HK-2 (cell line): ENCODE data around the gene SEPSECS.

Experiments
- DNase-seq: peaks from one replicate; pipeline ENCODE4 v3.0.0-alpha.2; 2018; ENCODE audit not compliant: unreplicated experiment

The SEPSECS gene

DNA sequence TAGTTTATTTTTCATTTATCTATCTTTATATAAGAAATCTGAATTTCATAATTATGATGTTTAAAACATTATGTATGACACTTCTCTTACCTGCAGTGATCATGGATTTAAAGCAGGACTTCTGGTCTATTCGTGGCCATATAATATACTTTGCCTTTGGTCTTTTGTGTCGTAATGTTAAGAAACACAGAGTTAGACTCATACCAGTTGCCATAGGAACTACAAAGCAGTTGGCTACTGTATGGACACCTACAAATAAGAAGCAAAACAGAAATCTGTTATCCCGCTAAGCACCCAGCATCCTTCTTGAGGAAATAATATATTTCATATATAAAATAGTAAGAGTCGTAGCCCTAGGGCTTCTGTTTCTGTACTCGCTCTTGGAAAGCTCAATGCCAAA, 4.3 kb downstream of the SEPSECS start:
- DNase-seq = no peak

DNA sequence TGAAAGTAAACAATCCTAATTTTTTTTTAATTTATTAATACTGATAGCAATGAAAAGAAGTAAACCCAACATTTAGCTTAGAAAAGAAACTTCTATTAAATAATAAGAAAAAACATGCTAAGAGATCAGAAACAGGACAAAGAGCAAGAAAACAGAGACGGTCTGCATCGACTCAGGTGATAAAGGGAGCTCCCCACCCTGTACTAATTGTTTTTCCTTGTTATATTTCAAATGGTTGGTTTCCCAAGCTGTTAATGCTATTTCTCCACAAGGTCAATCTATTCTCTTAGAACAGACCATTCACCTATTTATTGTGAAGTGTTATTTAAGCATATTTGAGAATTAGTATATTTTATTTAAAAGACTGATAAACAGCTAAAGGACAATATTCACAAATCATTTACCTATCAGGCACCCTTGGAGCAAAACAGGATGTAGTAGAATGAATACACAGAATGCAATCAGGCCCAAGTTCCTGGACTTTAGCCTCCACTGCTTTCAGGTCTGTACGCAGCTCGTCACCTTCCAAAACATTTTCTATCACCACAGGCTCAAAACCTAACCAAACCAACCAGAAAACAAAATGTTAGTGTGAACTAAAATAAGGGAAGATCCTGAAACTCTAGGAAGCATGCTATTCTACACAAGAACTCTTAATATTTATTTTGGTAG, 5.5 kb downstream of the SEPSECS start:
- DNase-seq = no peak

DNA sequence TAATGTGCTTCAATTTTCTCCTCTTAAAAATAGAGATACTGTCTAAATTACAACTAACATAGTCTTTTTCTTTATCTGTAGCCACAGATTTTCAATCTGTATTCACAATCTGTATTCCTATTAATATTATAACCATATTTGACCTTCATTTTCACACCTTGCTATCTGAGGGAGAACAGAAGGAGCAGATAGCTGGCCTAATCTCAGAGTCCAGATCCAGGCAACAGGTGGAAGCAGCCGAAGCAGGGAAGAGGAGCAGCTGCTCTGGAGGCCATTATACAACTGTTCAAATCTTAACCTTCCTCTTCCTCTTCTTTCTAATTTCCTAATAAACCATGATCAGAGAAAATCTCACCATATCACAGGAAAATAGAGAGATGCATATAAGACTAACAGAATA, 14.2 kb downstream of the SEPSECS start:
- no peak for DNase-seq

DNA sequence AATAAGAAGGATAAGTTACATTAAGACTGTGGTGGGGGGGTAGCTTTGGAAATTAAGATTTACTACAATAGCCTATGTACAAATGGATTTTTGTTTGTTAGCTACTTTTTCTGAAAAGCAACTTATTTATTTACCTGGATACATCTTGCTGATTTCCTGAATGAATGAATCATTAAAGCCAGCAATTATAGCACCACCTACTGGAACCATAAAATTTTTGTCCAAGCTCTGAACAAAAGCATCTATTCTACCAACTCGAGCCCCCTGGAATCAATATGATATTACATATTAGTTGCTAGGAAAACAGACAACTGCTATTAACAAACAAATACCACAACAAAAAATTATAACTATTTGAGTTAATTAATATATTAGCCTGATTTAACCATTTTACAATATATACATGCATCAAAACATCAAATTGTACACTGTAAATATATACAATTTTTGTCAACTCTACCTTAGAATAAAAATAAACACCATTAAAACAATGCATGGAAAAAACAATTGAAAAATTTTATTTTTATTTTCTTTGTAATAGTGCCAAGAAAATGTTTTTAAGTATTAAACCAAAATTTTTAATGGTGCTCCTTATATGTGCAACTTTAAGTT, 15.3 kb downstream of the SEPSECS start:
- DNase-seq = no peak

DNA sequence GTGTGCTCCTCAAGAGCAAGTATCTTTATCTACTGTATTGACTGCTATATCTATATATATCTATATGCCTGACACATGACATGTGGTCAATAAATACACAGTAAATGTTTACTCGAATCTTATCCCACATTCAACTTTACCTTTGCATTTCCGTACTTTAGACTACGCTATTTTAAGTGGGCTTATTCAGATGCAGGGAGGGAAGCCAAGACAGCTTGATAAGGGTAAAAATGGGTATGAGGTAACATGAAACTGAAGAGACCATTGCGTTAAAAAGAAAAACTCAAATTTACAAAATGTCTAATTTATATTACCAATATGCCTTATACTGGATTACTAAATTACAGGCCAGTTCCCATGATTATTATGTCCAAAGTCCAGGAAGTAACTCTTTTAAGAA, 17.8 kb downstream of the SEPSECS start:
- DNase-seq = no peak

DNA sequence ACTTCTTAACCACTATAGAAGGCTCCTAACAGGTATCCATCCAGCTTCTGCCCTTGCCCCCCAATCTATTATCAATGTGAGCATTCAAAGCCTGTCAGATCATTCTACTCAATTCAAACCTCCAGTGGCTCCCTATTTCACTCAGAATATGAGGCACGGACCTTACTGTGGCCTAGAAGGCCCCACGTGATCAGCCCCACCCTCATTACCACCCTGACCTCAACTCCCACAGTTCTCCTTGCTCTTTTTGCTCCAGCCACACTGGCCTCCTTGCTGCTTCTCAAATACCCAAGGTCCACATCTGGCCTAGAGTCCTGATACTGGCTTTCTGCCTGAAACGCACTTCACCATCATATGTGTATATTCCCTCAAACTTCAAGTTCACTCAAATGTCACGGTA, 18.7 kb downstream of the SEPSECS start:
- DNase-seq = no peak

DNA sequence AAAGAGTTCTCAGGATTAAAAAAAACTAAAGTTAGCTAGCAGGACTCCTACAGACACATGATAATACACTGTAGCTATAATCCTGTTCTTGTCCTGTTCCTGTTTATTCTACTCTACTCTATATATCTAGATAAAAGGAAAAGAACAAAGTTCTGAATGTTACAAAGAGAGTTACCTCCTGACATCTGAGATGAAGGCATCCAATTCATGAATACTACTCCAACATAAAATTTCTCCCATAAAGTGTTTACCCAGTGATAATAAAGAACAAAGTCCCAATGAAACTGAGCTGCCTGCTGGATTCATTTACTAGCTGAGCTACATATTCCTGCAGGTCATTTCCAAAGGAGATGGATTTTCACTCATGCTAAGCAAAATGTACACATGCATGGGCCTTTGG, 27.1 kb downstream of the SEPSECS start:
- no peak for DNase-seq

DNA sequence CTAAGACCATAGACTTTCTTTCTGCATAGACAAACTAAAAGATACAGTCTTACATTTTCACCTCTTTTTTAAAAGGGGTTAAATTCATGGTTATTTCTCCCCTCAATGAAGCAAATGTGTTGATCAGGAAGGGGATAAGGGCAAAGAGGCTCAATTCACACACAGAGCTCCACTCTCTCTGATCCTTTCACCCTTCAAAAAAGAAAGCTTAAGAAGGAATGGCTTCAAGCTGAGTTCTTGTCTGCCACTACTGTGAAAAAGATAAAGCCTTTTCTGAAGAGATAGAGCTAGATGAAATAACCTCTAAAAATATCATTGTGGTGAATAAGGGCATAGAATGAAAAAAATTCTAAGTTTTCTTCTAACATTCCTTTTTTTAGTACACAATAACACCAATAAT, 28.3 kb downstream of the SEPSECS start:
- no peak for DNase-seq

DNA sequence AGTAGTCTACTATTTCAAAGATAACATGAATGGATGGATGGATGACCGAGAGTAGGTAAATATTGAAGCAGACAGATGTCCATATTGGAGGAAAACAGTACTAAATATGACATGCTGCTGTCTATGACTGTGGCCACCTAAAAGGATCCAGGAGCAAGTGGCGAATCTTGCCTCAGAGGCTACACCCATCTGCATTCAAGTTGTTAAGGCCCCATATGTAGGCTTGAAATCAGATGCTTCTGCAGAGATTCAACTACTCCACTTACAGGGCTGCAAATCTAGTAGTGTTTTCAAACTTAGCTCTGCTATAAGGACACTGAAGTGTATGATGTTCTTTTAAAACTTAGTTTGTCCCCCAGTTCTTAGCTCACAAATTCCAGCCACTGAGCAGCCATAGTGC, 28.9 kb downstream of the SEPSECS start:
- DNase-seq = no peak

DNA sequence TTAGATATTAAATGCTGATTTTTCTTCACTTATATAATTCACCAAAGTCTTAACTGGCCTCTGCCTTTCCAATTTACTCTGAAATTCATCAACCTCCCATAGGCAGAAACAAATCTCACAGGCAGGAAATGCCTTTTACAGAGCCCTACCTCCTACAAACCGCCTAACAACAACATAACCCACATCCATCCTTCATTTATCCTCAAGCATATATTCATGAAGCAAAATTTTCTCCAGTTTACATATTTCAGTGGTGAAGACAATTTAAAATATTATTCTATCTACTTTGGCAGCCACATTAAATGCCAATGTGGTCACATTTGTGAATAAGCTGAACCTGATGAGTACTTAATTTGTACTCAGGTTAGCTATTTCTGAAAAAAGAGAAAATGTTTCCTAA, 30.3 kb downstream of the SEPSECS start:
- DNase-seq = no peak

DNA sequence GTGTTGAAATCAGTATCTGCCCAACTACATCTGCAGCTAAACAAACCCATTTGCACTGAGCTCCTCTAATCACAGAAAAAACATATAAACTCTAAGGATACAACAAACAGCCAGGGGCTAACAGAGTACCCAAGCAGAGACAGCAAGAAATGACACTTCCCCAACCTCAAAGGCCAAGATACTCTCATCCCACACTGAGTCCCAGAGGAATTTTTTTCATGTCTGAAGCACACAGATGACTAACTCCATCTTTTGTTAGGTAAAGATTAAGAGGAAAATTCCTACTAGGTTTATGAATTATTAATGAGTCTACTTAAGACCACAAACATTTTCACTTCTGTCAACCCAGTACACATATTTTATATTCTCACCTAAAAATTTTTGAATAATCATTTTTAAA, 31.6 kb downstream of the SEPSECS start:
- DNase-seq = no peak

DNA sequence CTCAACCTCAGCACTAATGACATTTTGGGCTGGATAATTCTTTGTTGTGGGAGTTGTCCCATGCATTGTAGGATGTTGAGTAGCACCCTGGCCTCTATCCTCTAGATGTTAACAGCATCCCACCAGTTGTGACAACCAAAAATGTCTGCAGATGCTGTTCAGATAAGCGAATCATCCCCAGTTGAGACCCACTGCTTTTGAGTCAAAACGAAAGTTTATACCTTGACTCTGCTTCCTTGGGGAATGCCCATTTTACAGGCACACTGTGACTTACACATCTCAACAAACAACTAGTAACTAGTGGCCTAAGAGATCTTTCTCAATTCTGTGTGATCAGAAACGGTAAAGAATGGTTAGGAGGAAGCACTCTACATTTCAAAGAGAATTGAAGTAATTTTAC, 37.0 kb downstream of the SEPSECS start:
- DNase-seq = no peak

DNA sequence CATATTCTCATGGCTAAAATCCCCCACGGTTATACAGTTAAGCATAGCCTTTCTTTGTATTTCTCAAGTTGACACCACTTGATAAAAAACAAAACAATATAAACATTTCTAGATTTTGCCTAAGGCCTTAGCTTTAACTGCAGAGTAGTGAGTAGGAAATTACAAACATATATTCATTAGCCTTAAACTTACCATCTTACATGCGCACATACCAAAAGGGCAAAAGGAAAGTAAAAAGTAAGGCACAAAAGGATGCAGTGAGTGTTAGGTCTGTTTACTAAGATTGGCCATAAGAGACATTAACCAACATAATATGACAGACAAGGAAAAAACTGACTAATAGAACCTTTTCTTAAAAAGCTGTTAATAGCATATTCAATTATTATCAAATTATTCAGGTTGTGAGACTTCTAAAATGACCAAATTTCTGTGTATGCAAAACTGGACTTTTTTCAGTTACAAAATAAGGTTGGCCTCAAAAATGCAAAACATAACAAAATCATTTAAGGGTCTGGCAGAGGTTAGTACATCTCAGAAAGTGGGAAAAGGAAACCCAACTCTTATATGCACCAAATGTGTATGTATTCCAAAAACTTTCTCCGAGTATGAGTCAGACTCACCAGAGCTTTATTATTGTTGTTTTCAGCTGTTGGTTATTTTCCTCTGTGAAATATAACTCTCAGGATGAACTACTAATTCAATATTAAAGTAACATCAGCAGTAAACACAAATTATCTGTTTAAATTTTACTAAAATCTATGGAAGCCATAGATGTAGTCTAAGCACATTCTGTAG, 39.9 kb downstream of the SEPSECS start:
- DNase-seq = no peak

DNA sequence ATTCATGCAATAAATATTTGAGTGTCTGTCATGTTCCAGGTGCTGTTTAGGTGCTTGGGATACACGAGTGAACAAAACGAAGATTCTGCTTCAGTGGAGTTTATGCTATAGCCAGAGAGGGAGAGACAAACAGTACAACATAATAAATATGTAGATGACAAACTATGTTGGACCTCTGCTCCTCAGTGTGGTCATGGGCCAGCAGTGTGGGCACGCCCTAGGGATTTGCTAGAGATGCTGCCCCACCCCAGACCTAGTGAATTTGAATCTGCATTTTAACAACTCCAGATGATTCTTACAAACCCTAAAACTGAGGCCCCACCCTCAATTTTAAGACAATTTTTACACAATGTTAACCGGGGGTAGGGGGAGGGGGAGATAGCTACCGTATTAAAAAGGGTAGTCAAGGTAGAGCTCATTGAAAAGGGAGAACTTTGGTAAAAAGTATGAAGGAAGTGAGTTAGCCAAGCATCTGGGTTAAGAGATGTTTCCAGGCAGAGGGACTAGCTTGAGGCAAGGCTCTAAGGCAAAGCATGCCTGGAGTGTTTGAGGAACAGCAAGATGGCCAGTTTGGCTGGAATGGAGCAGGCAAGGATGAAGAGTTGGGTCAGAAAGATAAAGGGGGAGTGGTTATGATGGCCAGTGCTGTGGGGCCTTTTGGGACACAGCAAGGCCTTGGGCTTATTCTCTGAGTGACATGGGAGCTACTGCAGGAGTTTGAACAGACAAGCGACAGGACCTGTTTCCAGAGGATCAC, 42.4 kb downstream of the SEPSECS start:
- no peak for DNase-seq

DNA sequence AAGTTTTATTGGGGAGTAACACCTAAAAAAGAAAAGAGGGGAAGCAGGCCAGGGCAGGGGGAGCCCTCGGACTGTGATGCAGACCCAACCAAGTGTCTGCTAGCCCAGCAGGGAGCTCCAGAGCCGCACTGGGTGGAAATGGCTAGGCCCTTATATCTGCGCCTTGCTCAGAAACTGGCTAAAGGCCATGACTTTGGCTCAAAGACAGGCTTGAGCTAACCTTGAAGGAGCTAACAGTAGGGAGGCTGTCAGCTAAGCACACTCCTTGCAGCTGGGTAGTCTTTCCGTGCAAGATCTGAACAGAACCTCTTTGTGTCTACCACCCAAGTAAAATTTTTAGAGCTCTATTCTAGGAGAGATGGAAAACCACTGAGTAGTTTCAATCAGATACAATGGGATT, 43.0 kb downstream of the SEPSECS start:
- no peak for DNase-seq

DNA sequence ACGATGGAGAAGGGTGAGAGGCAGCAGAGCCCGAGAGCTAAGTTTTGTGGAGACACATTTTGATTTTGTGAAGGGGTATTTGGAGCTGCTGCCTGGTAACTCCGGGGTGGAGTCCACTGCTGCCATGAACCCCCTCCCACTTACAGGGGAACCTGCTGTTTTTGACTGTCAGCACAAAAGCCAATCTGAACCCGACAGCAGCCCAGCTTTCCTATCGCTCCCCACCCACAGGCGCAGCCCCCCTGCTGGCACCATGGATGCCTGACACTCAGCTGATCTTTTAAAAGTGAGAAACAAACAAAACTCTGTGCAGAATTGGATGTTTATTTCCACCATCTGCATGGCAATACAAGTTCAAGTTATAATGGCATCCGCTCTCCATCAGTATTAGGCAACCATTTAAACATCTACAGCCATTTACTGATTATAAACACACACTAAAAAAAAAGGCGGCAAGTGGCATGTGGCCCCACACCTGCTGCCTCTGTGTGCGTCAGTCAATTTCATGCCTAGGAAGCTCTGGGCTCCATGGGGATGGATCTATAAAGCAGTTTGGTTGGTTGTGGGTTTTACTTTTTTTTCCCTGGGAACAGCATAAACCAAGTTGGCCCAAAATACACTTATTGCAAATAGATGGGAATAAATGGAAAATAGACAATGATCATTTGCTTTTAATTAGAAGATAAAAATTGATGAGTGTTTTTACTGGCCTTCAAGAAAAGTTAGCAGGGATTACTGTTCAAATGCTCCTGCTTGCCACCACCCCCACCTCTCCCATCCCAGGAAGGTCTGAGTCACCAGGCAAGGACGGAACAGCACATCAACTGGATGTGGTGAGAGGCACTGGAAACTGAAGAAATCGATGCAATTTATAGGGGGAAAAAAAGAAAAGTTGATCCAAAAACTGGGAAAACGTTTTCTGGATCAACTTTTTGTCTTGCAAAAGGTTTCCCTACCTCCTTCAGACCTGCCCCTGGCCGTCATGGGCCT, 46.0 kb downstream of the SEPSECS start:
- peak; percentile 38 for DNase-seq

DNA sequence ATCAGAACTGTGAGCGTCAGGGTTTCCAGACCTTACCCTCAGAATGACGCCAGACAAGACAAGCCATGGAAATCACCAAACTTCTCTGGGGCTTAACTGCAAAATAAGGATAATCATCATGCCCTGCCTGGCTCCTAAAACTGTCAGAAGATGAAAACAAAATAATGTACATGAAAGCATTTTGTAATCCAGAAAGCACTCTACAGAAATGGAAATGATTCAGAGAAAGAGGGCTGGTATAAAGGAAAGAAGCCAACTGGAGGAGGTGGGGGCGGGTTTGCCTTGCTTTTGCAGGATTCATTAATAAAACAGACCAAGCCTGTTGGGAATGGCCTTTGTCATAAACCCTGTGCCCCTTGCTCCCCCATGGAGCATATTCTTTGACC, 47.3 kb downstream of the SEPSECS start:
- no peak for DNase-seq

DNA sequence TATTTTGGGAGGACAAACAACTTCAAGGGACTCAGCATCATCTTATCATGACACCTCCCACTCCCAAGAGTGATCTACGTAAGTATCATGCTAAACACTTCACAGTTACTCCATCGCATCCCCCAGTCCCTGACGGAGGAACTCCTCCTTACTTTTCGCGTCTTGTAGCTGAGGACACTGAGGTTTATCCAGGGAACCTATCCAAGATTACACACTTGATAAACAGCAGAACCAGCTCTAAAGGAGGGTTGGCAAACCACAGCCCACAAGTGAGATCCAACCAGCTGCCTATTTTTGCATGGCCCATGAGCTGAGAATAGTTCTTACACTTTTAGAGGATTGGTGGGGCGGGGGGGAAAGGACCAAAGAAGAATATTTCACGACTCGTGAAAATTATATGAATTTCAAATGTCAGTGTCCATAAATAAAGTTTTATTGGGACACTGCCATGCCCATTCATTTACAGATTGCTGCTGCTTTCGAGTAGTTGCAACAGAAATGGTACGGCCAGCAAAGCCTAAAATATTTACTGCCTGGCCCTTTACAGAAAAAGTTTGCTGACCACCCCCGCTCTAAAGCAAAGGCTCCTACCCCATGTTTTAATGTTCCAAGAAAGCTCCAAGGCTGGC, 47.8 kb downstream of the SEPSECS start:
- no peak for DNase-seq

DNA sequence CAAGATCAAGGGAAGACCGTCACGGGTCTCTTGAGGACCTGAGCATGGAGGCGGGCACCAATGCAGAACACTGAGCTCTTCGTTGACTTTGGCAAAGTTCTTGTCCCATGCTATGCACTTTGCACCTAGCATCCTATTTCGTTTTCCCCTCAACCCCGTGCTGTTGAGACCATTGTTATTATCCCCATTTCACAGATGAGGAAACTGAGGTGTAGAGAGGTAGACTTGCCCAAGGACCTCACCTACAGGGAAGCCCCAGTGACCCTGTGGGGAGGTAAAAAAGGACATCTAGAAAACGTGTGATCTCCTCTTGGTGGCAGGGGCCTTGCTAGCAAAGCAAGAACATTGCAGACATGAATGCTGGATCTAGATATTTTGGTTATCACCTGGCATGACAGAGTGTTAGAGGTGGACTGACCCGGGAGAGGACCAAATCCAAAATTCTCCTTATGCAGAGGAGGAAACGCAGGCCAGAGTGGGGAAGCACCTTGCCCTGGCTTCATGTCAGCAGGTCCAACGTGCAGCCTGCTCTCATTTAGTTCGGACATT, 48.5 kb downstream of the SEPSECS start:
- no peak for DNase-seq

DNA sequence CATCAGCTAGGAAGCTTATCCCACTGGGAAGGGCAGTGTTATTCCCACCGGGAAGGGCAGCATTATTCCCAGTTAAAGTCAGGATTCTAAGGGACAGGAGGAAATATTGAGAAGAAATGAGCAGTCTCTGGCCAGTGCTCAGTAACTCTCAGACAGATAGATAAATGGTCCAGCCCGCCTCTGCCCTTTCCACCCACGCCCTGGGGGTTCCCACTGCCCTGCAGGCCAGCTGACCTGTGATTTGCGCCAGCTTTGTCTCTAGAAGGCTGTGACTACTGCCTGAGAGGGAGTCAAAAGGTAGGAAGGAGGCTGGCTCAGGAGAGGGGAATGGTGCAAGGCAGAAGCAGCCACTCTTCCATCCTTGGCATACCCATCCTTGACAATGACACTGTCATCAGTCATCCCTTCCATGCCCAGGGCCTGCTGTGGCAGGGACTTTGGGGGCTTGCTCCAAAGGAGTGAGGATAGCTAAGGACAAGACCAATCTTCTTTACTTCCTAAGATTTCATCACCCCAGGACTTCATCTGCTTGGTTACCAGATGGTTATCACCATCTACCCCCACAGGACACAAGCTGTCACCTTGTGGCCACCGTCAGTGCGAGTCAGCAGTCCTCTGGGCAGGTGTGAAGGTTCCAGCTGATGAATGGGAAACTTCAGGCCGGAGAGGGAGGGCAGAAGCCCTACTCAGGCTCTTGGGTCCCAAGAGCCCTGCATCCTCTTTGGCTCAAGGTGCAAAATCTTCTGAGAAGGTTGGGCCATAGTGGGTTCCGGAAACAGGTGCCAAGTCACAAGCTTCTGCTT, 49.5 kb downstream of the SEPSECS start:
- no peak for DNase-seq
